Fibroblast of villous mesenchyme (primary cell): ENCODE data around the gene TNFSF11. TPM values are rescaled to one million over a fixed set of nuclear protein-coding genes. Genes with fewer than 3 reads are reported as not detected.

Experiments
- DNase-seq: peaks from one replicate; pipeline ENCODE4 v3.0.0-alpha.2; 2010; ENCODE audit warnings: low read depth
- H3K4me3 ChIP-seq: 2 replicates; pipeline ENCODE4 v1.5.1; 2011; ENCODE audit warnings: low read depth, mild to moderate bottlenecking, low read length
- total RNA-seq: library from RNA; depleted of rRNA; stranded (reverse); fragments of >200 nt; gene quantifications from 2 replicates; pipeline ENCODE4 v1.2.3, GENCODE V29; 2012
- TF ChIP-seq, protein P1 (sequence below): IDR thresholded peaks from 2 replicates; pipeline ENCODE4 v1.5.1; 2012; ENCODE audit warnings: low read depth, mild to moderate bottlenecking, low read length; ENCODE audit not compliant: insufficient read depth

Gene TNFSF11
- total RNA-seq, 1 donor: not detected

DNA sequence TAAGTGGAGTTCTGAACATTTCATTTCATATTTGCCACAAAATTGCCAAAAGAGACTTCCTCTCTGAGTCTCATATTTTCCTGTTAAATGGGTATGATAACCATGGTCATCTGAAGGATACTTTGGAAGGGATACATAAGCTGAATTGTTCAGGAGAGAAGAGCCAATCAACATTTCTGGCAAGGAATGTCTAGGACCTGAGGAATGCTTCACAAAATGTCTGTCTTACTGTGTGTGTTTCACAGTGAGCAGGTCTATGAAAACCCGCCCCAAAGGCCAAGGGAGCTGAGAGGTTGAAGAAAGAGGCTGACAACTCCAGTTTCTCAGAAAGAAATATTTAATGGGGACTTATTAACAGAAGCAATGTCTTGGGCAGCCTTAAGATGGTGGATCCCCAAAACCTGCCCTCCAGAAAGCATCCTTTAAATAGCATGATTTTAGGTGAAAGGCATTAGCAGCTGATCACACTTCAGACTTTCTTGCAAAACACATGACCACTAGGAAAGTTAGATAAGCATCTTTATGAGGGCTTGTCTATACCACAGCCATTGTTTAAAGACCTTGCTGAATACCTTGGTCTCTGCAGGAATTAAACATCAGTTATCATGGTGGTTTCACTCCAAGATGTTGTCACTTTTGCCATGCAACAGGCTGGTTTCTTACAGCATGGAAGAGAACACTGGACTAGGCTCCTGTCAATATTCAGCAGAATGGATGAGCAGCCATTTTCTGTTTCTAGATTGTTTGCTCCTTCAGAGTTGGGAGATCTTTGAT, 78.9 kb downstream of the TNFSF11 start:
- no peak for DNase-seq
- no peak overlapping the region for H3K4me3 ChIP-seq
- TF ChIP-seq, protein P1, sequence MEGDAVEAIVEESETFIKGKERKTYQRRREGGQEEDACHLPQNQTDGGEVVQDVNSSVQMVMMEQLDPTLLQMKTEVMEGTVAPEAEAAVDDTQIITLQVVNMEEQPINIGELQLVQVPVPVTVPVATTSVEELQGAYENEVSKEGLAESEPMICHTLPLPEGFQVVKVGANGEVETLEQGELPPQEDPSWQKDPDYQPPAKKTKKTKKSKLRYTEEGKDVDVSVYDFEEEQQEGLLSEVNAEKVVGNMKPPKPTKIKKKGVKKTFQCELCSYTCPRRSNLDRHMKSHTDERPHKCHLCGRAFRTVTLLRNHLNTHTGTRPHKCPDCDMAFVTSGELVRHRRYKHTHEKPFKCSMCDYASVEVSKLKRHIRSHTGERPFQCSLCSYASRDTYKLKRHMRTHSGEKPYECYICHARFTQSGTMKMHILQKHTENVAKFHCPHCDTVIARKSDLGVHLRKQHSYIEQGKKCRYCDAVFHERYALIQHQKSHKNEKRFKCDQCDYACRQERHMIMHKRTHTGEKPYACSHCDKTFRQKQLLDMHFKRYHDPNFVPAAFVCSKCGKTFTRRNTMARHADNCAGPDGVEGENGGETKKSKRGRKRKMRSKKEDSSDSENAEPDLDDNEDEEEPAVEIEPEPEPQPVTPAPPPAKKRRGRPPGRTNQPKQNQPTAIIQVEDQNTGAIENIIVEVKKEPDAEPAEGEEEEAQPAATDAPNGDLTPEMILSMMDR: no peak

DNA sequence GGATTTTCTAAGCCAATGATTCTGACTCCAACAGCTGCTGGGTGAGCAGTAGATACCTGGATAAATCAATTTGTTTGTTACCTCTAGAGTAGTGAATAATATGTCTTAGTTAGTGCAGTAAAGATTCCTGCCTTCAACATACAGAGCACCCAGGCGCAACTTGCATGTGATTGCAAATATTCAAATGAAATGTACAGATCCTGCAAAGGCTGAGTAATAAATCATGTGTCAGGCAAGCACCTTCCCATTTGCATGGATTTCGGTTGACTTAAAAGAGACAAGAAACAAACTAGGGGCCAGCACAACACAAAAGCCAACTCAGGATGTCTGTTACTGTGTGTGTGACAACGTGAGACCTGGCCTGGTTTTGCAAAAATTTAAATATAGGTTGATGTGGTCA, 79.7 kb downstream of the TNFSF11 start:
- TF ChIP-seq, protein P1: no peak
- DNase-seq: no peak
- H3K4me3 ChIP-seq: no peak overlapping the region

DNA sequence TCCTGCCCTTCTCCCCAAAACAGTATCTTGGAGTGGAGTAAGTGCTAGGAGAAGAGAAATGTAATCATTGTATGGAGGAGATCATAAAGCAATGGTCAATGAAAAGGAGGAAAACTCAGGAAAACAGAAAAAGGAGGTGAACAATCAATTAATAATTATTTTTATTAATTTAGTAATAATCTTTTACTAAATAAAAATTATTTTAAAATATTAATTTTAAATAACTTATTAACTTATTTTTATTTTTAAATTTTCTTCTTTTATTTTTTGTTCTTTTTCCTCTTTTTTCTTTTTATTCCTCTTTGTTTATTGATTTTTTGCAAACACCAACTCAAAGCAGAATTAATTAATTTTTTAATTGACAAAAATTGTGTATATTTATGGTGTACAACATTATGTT, 80.3 kb downstream of the TNFSF11 start:
- TF ChIP-seq, protein P1: no peak
- no peak overlapping the region for H3K4me3 ChIP-seq
- no peak for DNase-seq

DNA sequence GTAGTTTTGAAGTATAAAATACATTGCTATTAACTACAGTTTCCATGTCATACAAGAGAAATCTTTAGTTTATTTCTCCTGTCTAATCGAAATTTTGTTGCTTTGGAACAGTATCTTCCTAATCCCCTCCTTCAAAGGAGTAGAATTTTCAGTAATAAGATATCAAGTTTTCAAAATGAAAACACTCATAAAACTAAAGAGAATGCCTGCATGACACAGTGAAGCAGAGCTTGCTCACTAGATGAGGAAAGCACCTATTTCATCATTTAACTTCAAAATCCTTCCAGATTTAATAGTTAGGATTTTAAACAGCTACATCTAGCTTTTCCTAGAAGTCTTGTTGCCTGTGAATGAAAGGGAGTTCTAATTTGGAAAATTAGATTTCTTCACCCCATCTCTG, 80.8 kb downstream of the TNFSF11 start:
- DNase-seq: peak; percentile 44

DNA sequence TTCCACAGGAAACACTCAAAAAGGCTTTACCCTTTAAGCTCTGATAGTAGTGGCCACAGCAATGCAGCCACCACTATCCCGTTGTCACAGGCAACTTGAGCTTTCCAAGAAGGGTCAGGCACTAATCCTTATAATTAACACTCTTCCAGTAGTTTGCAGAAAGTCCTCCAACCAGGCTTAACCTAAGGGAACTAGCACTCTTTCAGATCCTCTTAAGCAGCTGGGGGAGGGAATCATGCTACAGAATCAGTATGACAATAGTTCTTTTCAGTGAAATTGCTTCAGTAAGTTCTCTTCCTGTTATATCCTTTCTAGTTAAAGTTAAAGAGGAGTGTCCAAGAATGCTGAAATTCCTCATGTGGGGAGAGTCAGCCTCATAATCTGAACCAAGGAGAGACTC, 82.2 kb downstream of the TNFSF11 start:
- TF ChIP-seq, protein P1: no peak
- DNase-seq: no peak

More for the DNA sequence above, 80.8 kb downstream of the TNFSF11 start:
- TF ChIP-seq, protein P1: no peak
- no peak overlapping the region for H3K4me3 ChIP-seq

DNA sequence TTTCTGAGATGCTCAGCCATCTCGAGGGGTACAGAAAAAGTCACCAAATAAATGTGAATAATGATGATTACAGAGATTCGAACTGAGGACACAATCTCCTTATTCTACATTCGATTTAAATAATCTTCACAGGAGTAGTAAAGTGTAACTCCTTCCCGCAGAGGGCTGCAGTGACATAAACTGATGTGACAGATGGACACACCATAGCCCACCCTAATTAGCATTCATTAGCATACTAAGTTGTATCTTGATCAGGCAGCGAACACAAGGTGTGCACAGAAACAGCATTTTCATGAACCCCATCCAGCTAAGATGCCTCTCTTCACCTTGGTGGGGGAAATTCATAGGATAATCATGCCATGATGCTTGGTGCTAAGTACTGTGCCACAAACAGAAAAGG, 83.0 kb downstream of the TNFSF11 start:
- no peak for DNase-seq
- TF ChIP-seq, protein P1: no peak
- no peak overlapping the region for H3K4me3 ChIP-seq

More for the DNA sequence above, 82.2 kb downstream of the TNFSF11 start:
- H3K4me3 ChIP-seq: no peak overlapping the region

Other genes with a start within 250 kb of the TNFSF11 start
- gene FAM216B, start 207.4 kb downstream of the TNFSF11 start, total RNA-seq: not detected in 2 replicates